HG02870 (cell line): ENCODE results near the gene CYP21A2.
"Not testable (repeated sequence)": the region's sequence is repeated elsewhere in the genome, so short reads cannot be mapped to it uniquely, and the experiment has no call there.

Experiments
- ATAC-seq: cut with Tn5 transposase; IDR thresholded peaks from one replicate; pipeline ENCODE4 v1.9.1; 2021; ENCODE audit warnings: mild to moderate bottlenecking, moderate library complexity; ENCODE audit not compliant: unreplicated experiment

Gene CYP21A2

DNA sequence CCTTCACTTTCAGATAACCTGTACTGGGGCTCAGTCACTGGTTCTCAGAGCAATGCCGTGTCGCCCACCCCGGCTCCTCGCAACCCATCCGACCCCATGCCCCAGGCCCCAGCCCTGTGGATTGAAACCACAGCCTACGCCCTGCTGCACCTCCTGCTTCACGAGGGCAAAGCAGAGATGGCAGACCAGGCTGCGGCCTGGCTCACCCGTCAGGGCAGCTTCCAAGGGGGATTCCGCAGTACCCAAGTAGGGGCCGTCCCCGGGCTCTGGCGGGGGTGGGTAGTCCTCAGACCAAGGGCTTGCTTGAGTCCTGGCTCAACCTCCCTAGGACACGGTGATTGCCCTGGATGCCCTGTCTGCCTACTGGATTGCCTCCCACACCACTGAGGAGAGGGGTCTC is 8.7 kb upstream of the CYP21A2 start:
- ATAC-seq = not testable (repeated sequence)

DNA sequence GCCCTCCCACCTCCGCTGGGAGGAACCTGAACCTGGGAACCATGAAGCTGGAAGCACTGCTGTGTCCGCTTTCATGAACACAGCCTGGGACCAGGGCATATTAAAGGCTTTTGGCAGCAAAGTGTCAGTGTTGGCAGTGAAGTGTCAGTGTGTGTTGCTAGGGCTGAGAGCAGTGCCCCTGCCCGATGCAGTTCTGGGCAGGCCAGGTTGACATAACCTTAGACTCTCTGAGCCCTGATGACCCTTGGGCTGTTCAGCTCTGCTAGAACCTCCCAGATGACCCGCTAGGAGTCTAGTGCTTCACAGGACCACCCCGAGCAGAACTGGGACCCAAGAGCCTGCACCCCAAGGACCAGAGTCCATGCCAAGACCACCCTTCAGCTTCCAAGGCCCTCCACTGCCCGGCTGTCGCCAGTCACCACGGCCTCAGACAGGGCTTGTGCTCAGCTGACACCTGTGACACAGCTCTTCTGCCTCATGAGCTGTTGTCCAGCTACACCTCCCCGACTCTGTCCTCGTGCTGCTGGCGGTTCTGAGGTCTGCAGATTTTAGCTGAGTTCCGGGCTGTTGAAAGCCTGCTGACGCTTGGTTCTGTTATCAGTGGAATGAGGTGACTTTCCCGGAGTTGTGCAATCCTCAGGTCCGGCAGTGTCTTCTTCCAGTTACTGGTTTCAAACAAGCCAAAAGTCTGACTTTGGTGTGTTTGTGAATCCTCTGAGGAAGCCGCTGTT is 2.8 kb upstream of the CYP21A2 start:
- ATAC-seq = not testable (repeated sequence)

DNA sequence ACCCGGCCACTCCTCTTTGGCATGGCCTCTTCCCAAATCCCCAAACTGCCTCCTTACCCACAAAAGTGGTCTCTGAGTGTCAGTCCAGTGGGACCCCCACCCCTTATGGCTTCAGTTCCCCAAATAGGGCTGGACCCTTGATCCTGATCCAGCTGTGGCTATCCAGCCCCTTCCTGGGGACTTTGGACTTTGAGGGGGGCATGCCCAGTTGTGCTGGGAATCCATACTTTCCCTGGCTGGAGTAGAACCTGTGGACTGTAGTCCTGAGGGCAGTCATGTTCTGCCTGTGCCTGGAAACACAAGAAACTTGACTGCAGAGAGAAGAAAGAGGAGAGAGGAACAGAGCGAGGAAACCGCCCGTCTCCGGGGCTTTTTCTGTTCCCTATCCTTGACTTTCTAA is 1.1 kb upstream of the CYP21A2 start:
- ATAC-seq = not testable (repeated sequence)

DNA sequence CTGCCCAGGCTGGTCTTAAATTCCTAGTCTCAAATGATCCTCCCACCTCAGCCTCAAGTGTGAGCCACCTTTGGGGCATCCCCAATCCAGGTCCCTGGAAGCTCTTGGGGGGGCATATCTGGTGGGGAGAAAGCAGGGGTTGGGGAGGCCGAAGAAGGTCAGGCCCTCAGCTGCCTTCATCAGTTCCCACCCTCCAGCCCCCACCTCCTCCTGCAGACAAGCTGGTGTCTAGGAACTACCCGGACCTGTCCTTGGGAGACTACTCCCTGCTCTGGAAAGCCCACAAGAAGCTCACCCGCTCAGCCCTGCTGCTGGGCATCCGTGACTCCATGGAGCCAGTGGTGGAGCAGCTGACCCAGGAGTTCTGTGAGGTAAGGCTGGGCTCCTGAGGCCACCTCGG is 663 bp downstream of the CYP21A2 start:
- not testable (repeated sequence) for ATAC-seq

DNA sequence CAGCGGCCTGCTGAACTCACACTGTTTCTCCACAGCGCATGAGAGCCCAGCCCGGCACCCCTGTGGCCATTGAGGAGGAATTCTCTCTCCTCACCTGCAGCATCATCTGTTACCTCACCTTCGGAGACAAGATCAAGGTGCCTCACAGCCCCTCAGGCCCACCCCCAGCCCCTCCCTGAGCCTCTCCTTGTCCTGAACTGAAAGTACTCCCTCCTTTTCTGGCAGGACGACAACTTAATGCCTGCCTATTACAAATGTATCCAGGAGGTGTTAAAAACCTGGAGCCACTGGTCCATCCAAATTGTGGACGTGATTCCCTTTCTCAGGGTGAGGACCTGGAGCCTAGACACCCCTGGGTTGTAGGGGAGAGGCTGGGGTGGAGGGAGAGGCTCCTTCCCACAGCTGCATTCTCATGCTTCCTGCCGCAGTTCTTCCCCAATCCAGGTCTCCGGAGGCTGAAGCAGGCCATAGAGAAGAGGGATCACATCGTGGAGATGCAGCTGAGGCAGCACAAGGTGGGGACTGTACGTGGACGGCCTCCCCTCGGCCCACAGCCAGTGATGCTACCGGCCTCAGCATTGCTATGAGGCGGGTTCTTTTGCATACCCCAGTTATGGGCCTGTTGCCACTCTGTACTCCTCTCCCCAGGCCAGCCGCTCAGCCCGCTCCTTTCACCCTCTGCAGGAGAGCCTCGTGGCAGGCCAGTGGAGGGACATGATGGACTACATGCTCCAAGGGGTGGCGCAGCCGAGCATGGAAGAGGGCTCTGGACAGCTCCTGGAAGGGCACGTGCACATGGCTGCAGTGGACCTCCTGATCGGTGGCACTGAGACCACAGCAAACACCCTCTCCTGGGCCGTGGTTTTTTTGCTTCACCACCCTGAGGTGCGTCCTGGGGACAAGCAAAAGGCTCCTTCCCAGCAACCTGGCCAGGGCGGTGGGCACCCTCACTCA is 1.4 kb downstream of the CYP21A2 start:
- not testable (repeated sequence) for ATAC-seq

DNA sequence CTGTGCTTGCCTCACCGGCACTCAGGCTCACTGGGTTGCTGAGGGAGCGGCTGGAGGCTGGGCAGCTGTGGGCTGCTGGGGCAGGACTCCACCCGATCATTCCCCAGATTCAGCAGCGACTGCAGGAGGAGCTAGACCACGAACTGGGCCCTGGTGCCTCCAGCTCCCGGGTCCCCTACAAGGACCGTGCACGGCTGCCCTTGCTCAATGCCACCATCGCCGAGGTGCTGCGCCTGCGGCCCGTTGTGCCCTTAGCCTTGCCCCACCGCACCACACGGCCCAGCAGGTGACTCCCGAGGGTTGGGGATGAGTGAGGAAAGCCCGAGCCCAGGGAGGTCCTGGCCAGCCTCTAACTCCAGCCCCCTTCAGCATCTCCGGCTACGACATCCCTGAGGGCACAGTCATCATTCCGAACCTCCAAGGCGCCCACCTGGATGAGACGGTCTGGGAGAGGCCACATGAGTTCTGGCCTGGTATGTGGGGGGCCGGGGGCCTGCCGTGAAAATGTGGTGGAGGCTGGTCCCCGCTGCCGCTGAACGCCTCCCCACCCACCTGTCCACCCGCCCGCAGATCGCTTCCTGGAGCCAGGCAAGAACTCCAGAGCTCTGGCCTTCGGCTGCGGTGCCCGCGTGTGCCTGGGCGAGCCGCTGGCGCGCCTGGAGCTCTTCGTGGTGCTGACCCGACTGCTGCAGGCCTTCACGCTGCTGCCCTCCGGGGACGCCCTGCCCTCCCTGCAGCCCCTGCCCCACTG is 2.3 kb downstream of the CYP21A2 start:
- ATAC-seq = not testable (repeated sequence)

DNA sequence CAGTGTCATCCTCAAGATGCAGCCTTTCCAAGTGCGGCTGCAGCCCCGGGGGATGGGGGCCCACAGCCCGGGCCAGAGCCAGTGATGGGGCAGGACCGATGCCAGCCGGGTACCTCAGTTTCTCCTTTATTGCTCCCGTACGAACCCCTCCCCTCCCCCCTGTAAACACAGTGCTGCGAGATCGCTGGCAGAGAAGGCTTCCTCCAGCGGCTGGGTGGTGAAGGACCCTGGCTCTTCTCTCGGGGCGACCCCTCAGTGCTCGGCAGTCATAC is 2.8 kb downstream of the CYP21A2 start:
- ATAC-seq = not testable (repeated sequence)

DNA sequence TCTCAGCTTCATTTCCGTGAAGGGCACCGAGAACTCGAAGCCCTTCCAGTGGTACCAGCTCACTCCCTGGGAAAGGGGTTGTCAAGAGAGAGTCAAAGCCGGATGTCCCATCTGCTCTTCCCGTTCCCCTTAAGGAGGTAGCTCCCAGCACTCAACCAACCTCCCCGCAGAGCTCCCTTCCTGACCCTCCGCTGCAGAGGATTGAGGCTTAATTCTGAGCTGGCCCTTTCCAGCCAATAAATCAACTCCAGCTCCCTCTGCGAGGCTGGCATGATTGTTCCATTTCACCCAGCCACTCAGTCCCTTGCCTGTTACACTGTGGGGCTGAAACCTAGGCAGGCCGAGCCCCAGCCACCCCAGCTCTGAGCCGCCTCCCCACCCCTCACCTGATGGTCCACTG is 3.2 kb downstream of the CYP21A2 start:
- ATAC-seq = not testable (repeated sequence)

DNA sequence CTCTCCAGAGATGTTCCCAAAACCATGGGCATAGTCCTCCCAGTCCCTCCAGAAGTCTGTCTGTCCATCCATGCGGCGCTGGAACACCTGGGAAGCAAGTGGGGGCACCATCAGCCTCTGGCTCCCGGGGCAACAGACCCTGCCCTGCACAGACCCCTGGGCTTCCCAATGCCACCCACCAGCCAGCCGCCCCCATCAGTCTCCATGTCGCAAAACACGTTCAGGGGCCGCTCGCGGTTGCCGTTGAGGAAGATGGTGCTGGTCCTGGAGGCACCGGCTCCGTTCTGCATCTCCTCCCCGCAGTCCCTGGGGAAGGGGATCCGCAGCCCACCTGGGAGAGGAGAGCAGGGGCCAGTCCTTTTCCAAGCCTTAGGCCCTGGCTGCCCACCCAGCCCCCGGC is 4.1 kb downstream of the CYP21A2 start:
- not testable (repeated sequence) for ATAC-seq

DNA sequence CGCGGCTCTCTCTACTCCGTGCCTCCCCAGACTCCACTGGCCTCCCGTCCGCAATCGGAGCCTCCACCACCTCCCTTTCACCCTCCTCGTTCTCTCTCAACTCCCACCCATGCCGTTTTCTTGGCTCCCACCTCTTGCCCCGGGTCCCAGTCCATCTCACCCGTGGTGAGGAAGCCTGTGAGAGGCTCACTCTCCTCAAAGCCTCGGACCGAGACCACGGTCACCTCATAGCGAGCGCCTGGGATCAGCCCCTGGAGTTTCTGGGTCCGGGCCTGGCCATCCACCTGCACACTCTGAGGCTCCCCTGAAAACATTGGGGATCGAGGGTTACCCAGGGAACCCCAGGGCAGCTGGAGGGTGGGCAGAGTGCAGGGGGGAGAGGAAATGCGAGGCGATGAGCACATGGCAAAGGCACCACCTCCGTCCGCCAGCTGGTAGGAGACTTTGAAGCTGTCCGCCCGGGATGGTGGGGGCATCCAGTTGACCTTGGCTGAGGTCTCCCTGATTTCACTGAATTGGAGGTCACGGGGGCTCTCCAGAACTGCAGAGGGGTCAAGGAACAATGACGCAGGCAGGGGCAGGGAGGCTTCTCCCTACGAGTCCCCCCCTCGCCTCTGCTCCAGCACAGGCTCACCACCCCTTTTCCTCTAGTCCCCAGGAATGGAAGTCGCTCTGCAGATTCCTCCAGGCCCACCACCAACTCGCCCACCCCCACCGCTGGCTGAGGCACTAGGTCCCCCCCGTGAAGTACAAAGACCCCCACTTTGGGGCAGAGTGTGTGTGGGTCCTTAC is 5.6 kb downstream of the CYP21A2 start:
- ATAC-seq = not testable (repeated sequence)

DNA sequence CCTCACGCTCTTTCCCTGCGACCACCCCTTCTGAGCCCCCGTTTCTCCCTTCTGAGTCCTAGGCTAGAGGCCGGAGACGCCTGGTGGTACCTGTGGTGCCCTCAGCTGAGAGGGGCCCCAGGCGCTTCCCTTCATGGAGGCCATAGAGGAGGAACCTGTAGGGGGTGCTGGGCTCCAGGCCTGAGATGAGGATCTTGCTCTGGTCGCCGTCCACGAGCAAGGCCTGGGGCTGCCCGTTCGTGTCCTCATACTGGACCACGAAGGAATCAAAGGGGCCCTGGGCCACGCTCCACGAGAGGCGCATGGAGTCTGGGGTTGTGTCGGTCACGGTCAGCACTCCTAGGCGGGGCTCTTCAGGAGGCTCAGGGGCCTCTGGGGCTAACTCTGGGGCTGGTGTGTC is 6.7 kb downstream of the CYP21A2 start:
- ATAC-seq = not testable (repeated sequence)

DNA sequence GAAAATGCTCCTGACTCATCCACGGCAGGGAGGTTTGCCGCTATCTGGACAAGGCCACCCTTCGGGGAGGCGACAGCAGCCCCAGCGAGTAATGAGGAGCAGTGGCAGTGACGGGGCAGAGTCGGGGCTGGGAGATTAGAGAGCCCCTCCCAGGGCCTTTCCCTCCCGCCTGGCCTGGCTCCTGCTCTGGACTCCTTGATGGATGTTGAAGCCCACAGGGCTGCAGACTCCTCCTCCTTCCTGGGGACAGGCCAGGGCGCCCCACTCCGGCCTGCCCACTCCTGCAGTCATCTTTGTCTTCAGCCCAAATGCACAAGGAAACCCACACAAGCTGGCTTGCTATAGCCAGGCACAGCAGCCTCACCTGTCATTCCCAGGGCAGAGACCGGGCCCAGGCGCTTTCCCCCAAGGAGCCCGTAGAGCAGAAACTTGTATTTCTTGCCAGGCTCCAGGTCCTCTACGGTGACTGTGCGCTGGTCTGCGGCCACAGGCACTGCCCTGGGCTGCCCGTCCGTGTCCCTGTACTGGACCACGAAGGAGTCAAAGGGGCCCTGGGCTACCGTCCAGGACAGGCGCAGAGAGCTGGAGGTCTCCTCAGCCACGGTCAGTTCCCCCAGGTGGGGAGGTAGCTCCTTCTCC is 7.7 kb downstream of the CYP21A2 start:
- no peak for ATAC-seq

DNA sequence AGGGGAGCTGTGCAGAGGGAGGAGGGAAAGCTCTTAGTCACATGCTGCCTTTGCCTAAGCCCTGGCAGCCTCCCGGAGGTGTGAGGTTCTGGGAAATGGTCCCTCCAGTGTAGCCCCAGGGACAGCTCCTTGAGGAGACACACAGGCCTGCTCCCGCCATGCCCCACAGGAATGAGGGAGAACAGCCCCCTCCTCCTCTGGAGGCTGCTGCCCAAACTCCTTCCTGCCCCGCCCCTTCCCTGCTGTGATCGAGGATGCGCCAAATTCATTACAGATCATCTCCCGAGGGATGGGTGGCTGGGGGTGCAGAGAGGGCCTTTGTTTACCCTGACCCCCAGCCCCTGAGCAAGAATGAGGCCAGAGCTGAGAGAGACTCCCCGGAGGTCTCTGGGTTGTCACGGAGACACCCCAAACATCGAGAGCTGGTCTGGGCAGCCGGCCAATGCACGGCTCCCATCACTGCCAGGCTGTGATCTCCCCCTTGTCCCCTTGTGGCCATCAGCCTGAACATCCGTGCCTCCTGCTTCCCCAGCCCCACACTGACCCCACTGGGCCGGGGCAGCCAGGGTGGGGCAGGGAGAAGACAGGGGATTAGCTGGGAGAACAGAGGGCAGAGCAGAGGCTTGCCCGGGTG is 8.4 kb downstream of the CYP21A2 start:
- ATAC-seq = no peak

DNA sequence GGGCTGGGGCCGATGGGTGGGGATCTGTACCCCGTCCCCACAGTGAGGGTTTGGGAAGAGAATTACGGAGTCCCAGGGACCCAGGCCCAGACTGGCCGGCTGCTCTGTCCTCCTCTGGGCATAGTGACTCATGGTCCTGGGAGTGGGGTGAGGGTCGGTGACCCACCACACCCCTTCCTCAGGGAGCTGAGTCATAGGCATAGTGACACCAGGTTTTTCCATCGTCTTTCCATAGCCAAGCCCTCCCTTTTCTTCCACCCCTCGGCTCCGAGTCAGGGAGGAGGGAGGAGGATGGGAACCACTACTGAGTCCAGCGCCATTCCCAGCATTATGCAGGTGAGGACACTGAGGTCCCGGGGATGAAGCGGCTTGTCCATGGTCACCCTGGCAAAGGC is 8.9 kb downstream of the CYP21A2 start:
- no peak for ATAC-seq

DNA sequence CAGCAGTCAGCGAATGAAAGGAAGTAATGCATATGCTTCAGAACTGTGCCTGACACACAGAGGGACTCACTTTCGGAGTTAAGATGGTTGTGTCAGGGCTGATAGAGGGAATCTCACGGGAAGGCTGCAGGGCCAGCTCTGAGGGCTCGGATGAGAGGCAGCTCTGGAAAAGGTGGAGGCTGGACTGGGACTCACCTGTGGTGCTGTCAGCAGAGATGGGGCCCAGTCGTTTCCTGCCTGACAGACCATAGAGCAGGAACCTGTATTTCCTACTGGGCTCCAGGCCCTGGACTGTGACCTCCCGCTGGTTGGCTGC is 9.3 kb downstream of the CYP21A2 start:
- ATAC-seq = no peak

DNA sequence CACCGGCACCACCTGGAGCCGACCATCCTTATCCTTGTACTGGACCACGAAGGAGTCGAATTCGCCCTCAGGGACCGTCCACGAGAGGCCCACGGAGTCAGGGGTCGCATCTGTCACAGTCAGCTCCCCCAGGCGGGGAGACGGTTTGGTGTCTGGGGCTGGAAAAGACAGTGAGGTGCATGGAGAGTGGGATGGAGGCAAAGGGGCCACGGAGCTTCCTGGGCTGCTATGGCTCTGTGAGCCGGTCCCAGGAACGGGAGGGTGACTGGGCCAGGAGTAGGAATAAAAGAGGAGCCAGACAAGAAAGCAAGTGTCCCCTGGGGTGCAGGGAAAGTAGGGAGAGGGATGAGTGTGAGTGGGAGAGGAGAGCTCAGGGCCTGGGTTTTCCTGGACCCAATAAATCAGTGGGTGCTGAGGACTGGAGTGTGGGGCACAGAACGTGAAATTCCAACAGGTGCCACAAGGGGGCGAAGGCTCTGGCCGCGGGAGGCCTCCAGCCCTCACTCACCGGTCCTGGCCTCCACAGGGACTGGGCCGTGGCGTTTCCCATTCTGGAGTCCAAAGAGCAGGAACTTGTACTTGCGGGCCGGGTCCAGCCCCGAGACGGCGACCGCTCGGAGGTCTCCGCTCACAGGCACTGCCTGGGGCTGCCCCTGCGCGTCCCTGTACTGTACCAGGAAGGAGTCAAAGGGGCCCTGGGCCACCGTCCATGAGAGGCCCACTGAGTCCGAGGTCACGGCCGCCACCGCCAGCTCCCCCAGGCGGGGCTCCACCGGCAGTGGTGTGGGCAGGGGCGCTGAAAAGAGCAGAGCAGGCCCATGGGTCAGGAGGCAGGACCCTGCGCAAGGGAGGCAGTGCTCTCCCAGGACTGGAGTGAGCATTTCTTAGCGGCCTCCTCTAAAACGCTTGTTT is 9.9 kb downstream of the CYP21A2 start:
- ATAC-seq = no peak

DNA sequence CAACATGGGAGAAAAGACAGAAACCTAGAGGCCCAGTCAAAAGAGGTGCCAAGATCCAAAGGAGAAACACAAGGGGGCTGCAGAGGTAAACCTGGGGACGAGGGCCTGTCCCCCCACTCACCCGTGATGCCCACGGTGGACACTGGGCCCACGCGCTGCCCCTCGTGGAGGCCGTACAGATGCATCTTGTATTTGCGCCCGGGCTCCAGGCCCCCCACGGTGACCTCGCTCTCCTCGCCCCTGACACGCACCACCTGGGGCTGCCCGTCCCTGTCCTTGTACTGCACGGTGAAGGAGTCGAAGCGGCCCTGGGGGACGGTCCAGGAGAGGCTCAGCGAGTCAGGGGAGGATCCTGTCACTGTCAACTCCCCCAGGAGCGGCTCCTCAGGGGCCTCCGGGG is 10.9 kb downstream of the CYP21A2 start:
- not testable (repeated sequence) for ATAC-seq

DNA sequence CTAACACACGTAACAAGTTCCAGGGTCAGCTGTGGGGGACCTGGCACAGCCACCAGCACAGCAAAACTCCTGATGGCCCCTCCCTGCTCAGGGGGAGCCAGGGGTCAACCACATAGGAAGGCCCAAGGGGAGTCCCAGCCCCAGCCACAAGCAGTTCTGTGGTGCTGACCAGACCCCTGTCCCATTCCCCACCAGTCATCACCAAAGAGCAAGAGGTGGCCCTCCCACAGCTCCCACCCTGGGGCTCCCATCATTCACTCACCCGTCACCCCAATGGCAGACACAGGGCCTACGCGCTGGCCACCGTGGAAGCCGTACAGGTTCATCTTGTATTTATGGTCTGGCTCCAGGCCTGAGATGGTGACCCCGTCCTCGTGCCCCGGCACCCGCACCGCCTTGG is 11.5 kb downstream of the CYP21A2 start:
- ATAC-seq = not testable (repeated sequence)

DNA sequence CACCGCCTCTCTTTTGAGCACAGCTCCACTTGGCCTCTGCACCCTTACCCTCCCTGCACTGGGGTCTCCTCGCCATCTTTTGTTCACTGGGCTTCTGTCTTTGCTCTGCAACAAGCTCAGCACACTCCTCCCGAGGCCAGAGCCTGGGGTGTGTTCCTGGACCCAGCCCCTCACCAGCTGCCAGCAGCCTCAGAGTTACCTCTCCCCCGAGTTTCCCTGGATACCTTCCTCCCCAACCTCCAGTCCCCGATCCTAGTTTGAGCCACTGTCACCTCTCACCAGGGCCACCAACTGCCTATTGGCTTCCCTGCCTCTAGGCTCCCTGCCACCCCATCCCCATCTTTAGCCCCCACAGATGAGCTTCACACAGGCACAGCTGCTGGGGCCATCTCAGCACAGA is 12.3 kb downstream of the CYP21A2 start:
- no peak for ATAC-seq
